OCI-LY3 (cell line): Measurements from ENCODE around the gene REXO1.

Experiments
- H2AFZ ChIP-seq: fragments of 200-600, 300-600 bp; shearing (Covaris generic); 2 replicates; pipeline ENCODE4 v1.6.0; 2014; ENCODE audit warnings: antibody characterized with exemption, low read depth, low read length
- H3K27ac ChIP-seq: fragments of 200-600, 300-600 bp; sonication (generic); 2 replicates; pipeline ENCODE4 v1.5.1; 2014; ENCODE audit warnings: mild to moderate bottlenecking, low read length, moderate library complexity, mixed read lengths
- H3K27me3 ChIP-seq: fragments of 200-600, 300-600 bp; sonication (generic); 2 replicates; pipeline ENCODE4 v1.6.1; 2014; ENCODE audit warnings: low read depth, low read length, mixed read lengths
- H3K36me3 ChIP-seq: fragments of 200-600, 300-600 bp; sonication (generic); replicated peaks from 2 replicates; pipeline ENCODE3; 2014; ENCODE audit warnings: low read depth, low read length, mixed read lengths
- H3K4me1 ChIP-seq: fragments of 300-600, 200-600 bp; sonication (generic); 2 replicates; pipeline ENCODE4 v1.6.1; 2014; ENCODE audit warnings: low read length, mixed read lengths
- H3K4me2 ChIP-seq: fragments of 200-600, 300-600 bp; sonication (generic); 2 replicates; pipeline ENCODE4 v1.6.1; 2014; ENCODE audit warnings: low read length, mixed read lengths
- H3K4me3 ChIP-seq: fragments of 300-600, 200-600 bp; sonication (generic); 2 replicates; pipeline ENCODE4 v1.5.1; 2014; ENCODE audit warnings: antibody characterized with exemption, mild to moderate bottlenecking, low read length, moderate library complexity
- H3K79me2 ChIP-seq: fragments of 300-600, 200-600 bp; shearing (Covaris generic); 2 replicates; pipeline ENCODE4 v1.6.1; 2014; ENCODE audit warnings: mild to moderate bottlenecking, low read length, mixed read lengths
- H3K9ac ChIP-seq: fragments of 300-600, 200-600 bp; shearing (Covaris generic); 2 replicates; pipeline ENCODE4 v1.6.0; 2014; ENCODE audit warnings: mild to moderate bottlenecking, low read length, moderate library complexity
- H3K9me3 ChIP-seq: fragments of 200-600, 300-600 bp; shearing (Covaris generic); 2 replicates; pipeline ENCODE4 v1.6.1; 2014; ENCODE audit warnings: low read length, mixed read lengths; ENCODE audit not compliant: insufficient read depth
- H4K20me1 ChIP-seq: fragments of 200-600, 300-600 bp; sonication (generic); 2 replicates; pipeline ENCODE4 v1.6.1; 2016; ENCODE audit warnings: low read length, mixed read lengths; ENCODE audit not compliant: insufficient read depth
- CTCF ChIP-seq: fragments of 200-600, 300-600 bp; sonication (generic); IDR thresholded peaks from 2 replicates; pipeline ENCODE4 v1.5.1; 2014; ENCODE audit warnings: antibody characterized with exemption, low read length, low read depth
- EZH2phosphoT487 ChIP-seq: fragments of 200-600 bp; shearing (Covaris generic); IDR thresholded peaks from 2 replicates; pipeline ENCODE4 v1.6.1; 2018; ENCODE audit warnings: antibody characterized with exemption, mixed run types, low read depth

REXO1 gene

DNA sequence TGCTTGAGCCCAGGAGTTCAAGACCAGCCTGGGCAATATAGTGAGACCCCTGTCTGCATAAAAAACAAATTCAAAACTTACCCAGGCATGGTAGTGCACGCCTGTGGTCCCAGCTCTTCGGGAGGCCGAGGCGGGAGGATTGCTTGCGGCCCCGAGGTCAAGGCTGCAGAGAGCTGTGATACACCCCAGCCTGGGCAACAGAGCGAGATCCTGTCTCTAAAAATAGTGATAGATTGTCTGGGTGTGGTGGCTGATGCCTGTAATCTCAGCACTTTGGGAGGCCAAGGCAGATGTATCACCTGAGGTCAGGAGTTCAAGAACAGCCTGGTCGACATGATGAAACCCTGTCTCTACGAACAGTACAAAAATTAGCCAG lies 19.1 kb upstream of the REXO1 start:
- Histone ChIP-seq H3K4me1 (peaks cover 9% of the 10 kb centered on the region), H3K27me3 (no peaks in the 10 kb centered on the region), H2AFZ (no peak overlapping the region), H3K9me3 (no peaks in the 10 kb centered on the region), H3K4me2 (no peak overlapping the region), H3K36me3 (peaks cover 18% of the 10 kb centered on the region), H3K9ac (no peak overlapping the region), H3K4me3 (no peak overlapping the region), H3K79me2 (peaks cover 37% of the 10 kb centered on the region), H4K20me1 (peaks cover 2% of the 10 kb centered on the region; the same call in 1 of the 2 replicates), H3K27ac (no peak overlapping the region)
- TF ChIP-seq CTCF (no peak), EZH2phosphoT487 (no peak)

GRCh38 chr19:1866693-1867348 lies 18.5 kb upstream of the REXO1 start:
- Histone ChIP-seq H3K27me3 (no peaks in the 10 kb centered on the region), H3K27ac (no peak overlapping the region), H4K20me1 (peaks cover 7% of the 10 kb centered on the region), H2AFZ (no peak overlapping the region), H3K9ac (no peak overlapping the region), H3K4me2 (no peak overlapping the region), H3K4me1 (peaks cover 9% of the 10 kb centered on the region), H3K9me3 (no peaks in the 10 kb centered on the region), H3K36me3 (peaks cover 18% of the 10 kb centered on the region), H3K4me3 (no peak overlapping the region), H3K79me2 (peaks cover 37% of the 10 kb centered on the region)
- no peak for TF ChIP-seq EZH2phosphoT487
- no peak for TF ChIP-seq CTCF

- H2AFZ ChIP-seq: no peak overlapping the region
- no peaks in the 10 kb centered on the region for H3K9me3 ChIP-seq
Observed at GRCh38 chr19:1865172-1866010, 17.1 kb upstream of the REXO1 start.

GRCh38 chr19:1864480-1865171 lies 16.3 kb upstream of the REXO1 start:
- Histone ChIP-seq H3K27ac (peak overlapping the region; percentile 93), H3K27me3 (no peaks in the 10 kb centered on the region), H3K4me3 (peak overlapping the region; percentile 80), H3K4me1 (peaks cover 26% of the 10 kb centered on the region), H3K79me2 (peaks cover 46% of the 10 kb centered on the region), H3K9ac (peak overlapping the region; percentile 97), H3K36me3 (peaks cover 5% of the 10 kb centered on the region), H4K20me1 (peaks cover 29% of the 10 kb centered on the region), H3K9me3 (no peaks in the 10 kb centered on the region), H2AFZ (no peak overlapping the region), H3K4me2 (peak overlapping the region; percentile 93)
- TF ChIP-seq EZH2phosphoT487: no peak
- TF ChIP-seq CTCF: peak; percentile 61

More at GRCh38 chr19:1865172-1866010, 17.1 kb upstream of the REXO1 start:
- H3K36me3 ChIP-seq: peaks cover 8% of the 10 kb centered on the region
- H4K20me1 ChIP-seq: peaks cover 21% of the 10 kb centered on the region
- no peaks in the 10 kb centered on the region for H3K27me3 ChIP-seq
- peaks cover 41% of the 10 kb centered on the region for H3K79me2 ChIP-seq
- H3K9ac ChIP-seq: peak overlapping the region; percentile 97
- peaks cover 19% of the 10 kb centered on the region for H3K4me1 ChIP-seq
- no peak for TF ChIP-seq EZH2phosphoT487
- peak overlapping the region; percentile 93 for H3K4me2 ChIP-seq
- H3K27ac ChIP-seq: peak overlapping the region; percentile 93
- H3K4me3 ChIP-seq: peak overlapping the region; percentile 80
